Lung (tissue), 12 donors: Measurements from ENCODE around the gene KCND3. TPM values are rescaled to one million over a fixed set of nuclear protein-coding genes. Genes with fewer than 3 reads are reported as not detected.

Source experiments
- ATAC-seq: fragments of 200-7000 bp; cut with Tn5 transposase; one replicate; pipeline ENCODE4 v1.9.1; 2020; ENCODE audit warnings: moderate number of reproducible peaks; ENCODE audit not compliant: insufficient read depth, low FRiP score
- DNase-seq, 3 donors: peaks; one replicate each; pipeline ENCODE4 v3.0.0-alpha.2; 2013 to 2017
- H3K27ac ChIP-seq, 2 donors: one replicate each; pipeline ENCODE4 v1.5.1; 2013; ENCODE audit warnings: mild to moderate bottlenecking in 2 of 2, moderate library complexity in 2 of 2, control low read depth in 1 of 2, inconsistent platforms in 1 of 2, low read depth in 1 of 2, low read length in 1 of 2
- H3K27me3 ChIP-seq, 3 donors: one replicate each; pipeline ENCODE4 v1.5.1; 2013; ENCODE audit warnings: low read length in 2 of 3; ENCODE audit not compliant: control insufficient read depth in 3 of 3, insufficient read depth in 3 of 3
- H3K36me3 ChIP-seq, 4 donors: one replicate each; pipeline ENCODE4 v1.5.1; 2013; ENCODE audit warnings: low read length in 4 of 4, mild to moderate bottlenecking in 1 of 4, moderate library complexity in 1 of 4; ENCODE audit not compliant: control insufficient read depth in 4 of 4, insufficient read depth in 4 of 4
- H3K4me1 ChIP-seq, 5 donors: one replicate each; pipeline ENCODE4 v1.5.1; 2013; ENCODE audit warnings: low read length in 5 of 5, mild to moderate bottlenecking in 2 of 5, moderate library complexity in 1 of 5; ENCODE audit not compliant: control insufficient read depth in 5 of 5, insufficient read depth in 5 of 5
- H3K4me3 ChIP-seq: one replicate; pipeline ENCODE4 v1.5.1; 2013; ENCODE audit warnings: mild to moderate bottlenecking, control low read depth, moderate library complexity
- H3K9ac ChIP-seq, 2 donors: one replicate each; pipeline ENCODE4 v1.5.1; 2013; ENCODE audit warnings: low read length in 2 of 2, control low read depth in 1 of 2; ENCODE audit not compliant: insufficient read depth in 1 of 2
- H3K9me3 ChIP-seq, 4 donors: one replicate each; pipeline ENCODE4 v1.5.1; 2013; ENCODE audit warnings: low read length in 3 of 4, mild to moderate bottlenecking in 1 of 4, moderate library complexity in 1 of 4; ENCODE audit not compliant: control insufficient read depth in 4 of 4, insufficient read depth in 3 of 4
- WGBS, 2 donors: extraction: QIAGEN DNeasy Blood & Tissue Kit; methylation state at CpG; one replicate each; pipeline ENCODE4 v1.1.7; 2013; 5-methylcytosine and 5-hydroxymethylcytosine counted together
- polyA plus RNA-seq, 2 donors: library from polyadenylated mRNA; stranded (reverse); fragments of 200-250 nt; gene quantifications; one replicate each; pipeline ENCODE4 v1.2.1, GENCODE V29; 2013
- total RNA-seq, 2 donors: library from RNA; depleted of rRNA in 1 of 2; stranded (reverse); fragments of >200 nt in 1 of 2; gene quantifications; one replicate each; pipeline ENCODE4 v1.2.1, GENCODE V29; 2014 to 2021
- TF ChIP-seq, protein P1 (sequence below): IDR thresholded peaks from 2 replicates; pipeline ENCODE4 v1.5.1; 2012; ENCODE audit warnings: mild to moderate bottlenecking; ENCODE audit errors: control extremely low read depth, extremely low read depth
- donor health status: control.
- donor health status: control.
- donor health status: Bipolar disorder and iron deficiency.
- donor health status: healthy.
- donor health status: DM: yes; HTN: yes; CAD: no.

The KCND3 gene
- total and polyA plus RNA-seq, 4 donors: 1.3 to 12.1 (median 4.9) TPM

DNA sequence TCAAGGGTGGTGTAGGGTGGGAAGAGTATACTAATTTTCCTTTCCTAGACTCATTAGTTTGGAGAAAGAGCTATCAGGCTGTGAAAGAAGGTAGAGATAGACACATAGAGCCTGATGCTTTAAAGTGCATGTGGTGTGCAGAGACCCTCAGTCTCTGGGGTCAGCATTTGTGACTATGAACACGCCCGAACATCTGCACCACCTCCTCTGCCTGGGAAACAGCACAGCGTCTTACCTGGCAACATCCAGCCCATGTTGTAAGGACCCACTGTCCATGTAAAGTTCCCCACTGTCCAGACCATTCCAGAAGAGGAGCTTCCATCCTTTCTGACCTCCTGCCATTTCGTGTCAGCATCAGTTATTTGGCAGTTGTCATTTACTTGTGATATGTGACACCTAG lies 83.4 kb downstream of the KCND3 start:
- no peaks in the 10 kb centered on the region for H3K36me3 ChIP-seq
- no peaks in the 10 kb centered on the region for H3K9me3 ChIP-seq
- H3K4me3 ChIP-seq: no peak overlapping the region
- TF ChIP-seq, protein P1, sequence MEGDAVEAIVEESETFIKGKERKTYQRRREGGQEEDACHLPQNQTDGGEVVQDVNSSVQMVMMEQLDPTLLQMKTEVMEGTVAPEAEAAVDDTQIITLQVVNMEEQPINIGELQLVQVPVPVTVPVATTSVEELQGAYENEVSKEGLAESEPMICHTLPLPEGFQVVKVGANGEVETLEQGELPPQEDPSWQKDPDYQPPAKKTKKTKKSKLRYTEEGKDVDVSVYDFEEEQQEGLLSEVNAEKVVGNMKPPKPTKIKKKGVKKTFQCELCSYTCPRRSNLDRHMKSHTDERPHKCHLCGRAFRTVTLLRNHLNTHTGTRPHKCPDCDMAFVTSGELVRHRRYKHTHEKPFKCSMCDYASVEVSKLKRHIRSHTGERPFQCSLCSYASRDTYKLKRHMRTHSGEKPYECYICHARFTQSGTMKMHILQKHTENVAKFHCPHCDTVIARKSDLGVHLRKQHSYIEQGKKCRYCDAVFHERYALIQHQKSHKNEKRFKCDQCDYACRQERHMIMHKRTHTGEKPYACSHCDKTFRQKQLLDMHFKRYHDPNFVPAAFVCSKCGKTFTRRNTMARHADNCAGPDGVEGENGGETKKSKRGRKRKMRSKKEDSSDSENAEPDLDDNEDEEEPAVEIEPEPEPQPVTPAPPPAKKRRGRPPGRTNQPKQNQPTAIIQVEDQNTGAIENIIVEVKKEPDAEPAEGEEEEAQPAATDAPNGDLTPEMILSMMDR: no peak
- peaks cover 0 to 19% (median 0%) of the 10 kb centered on the region in 3 donors for H3K27me3 ChIP-seq
- H3K4me1 ChIP-seq: peaks cover 0 to 8% (median 0%) of the 10 kb centered on the region in 5 donors
- H3K9ac ChIP-seq: no peak overlapping the region
- ATAC-seq (no peak), DNase-seq (no peak)
- WGBS, 2 donors: 87 to 92% methylated on average over 4 of the region's 4 CpGs
- no peak overlapping the region for H3K27ac ChIP-seq

DNA sequence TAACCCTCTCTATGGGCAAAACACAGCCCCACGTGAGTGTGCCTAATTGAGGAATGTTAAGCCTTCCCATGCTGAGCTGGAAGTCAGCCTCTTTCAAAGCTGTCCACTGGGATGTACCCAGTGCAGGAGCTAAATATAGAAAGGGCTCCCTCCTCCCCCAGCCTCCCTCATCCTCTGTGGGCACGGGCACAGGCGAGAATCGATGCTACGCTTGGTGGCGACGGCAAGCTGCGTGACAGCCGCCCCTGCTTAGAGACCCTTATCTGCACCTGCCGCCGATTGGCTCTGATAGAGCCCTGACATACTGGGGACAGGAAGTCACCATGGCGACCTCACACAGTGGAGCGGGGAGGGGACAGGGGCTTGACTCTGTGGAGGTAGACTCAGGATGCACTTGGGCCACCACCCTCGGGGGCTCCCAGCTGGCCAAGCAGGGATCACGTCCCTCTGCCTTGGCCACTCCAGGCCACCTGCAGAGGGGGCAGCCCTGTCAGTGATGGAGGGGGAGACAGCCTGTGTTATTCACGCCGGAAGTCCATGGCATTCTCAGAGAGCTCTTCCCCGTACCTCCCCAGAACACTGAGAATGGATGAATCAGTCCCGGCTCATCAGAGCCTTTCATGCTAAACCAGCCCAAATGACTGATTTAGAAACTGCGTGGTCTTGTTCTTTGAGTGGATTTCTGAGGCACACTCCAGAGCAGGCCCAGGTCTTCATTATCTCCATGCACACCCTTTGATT lies 84.8 kb downstream of the KCND3 start:
- no peak overlapping the region for H3K9ac ChIP-seq
- H3K4me3 ChIP-seq: no peak overlapping the region
- H3K4me1 ChIP-seq: peaks cover 0 to 8% (median 0%) of the 10 kb centered on the region in 5 donors
- no peaks in the 10 kb centered on the region for H3K36me3 ChIP-seq
- DNase-seq (no peak), ATAC-seq (no peak)
- H3K27me3 ChIP-seq: peaks cover 0 to 19% (median 0%) of the 10 kb centered on the region in 3 donors
- TF ChIP-seq, protein P1: no peak
- WGBS, 2 donors: 59 to 64% methylated on average over 20 of the region's 20 CpGs
- peak overlapping the region in 1 of 2 donors; percentile 43 for H3K27ac ChIP-seq
- no peaks in the 10 kb centered on the region for H3K9me3 ChIP-seq

DNA sequence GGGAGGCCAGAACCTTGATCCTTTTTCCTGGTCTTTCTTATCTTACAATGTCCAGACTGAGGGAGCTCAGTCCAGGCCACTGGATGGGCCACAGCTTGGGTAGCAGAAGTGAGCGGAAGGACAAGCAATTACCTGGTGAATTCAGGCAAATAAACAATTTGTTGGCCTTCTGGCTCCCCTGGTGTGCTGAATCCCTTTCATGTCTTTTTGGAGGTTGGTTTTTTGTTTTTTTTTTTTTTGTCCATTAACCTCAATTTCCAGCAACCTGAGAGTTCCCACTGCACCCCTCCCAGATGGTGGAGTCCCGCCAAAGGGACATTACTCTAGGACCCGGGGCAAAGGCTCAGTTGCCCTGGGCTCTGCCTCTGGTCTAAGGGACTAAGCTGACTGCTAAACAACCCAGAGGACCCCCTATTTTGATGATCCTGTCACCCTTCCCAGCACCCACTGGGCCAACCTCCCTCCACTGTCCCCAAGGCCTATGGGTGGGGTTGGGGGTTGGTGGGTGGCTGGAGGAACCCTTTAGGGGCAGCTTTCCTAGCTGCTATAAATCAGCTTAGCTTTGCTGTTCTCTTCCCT lies 85.5 kb downstream of the KCND3 start:
- H3K4me1 ChIP-seq: peaks cover 0 to 8% (median 0%) of the 10 kb centered on the region in 5 donors
- DNase-seq (no peak), ATAC-seq (no peak)
- no peaks in the 10 kb centered on the region for H3K9me3 ChIP-seq
- TF ChIP-seq, protein P1: no peak
- H3K27ac ChIP-seq: peak overlapping the region in 1 of 2 donors; percentile 43
- WGBS, 2 donors: 90 to 94% methylated on average over 3 of the region's 3 CpGs
- H3K9ac ChIP-seq: no peak overlapping the region
- peaks cover 0 to 14% (median 0%) of the 10 kb centered on the region in 3 donors for H3K27me3 ChIP-seq
- H3K36me3 ChIP-seq: no peaks in the 10 kb centered on the region
- no peak overlapping the region for H3K4me3 ChIP-seq
